22Rv1 (cell line): ENCODE measurements around the gene MFAP5.

ENCODE experiments used
- H3K27ac ChIP-seq: fragments of 450-650 bp; 2 replicates; pipeline ENCODE4 v1.5.1; 2017
- CTCF ChIP-seq: fragments of 450-650 bp; IDR thresholded peaks from 2 replicates; pipeline ENCODE4 v1.5.1; 2017; ENCODE audit warnings: mild to moderate bottlenecking
- ZFX ChIP-seq: fragments of 450-650 bp; IDR thresholded peaks from 2 replicates; pipeline ENCODE4 v1.6.1; 2017; ENCODE audit warnings: antibody characterized with exemption, borderline replicate concordance

MFAP5 gene

GRCh38 chr12:8661016-8661415 lies 1.6 kb downstream of the MFAP5 start:
- no peak overlapping the region for H3K27ac ChIP-seq
- no peak for TF ChIP-seq CTCF
- TF ChIP-seq ZFX, result no peak

- TF ChIP-seq ZFX (no peak), CTCF (no peak)
- H3K27ac ChIP-seq, result no peak overlapping the region
Observed at GRCh38 chr12:8658346-8658745, 4.3 kb downstream of the MFAP5 start.

- TF ChIP-seq CTCF (no peak), ZFX (no peak)
Observed at GRCh38 chr12:8655421-8655820, 7.2 kb downstream of the MFAP5 start.

DNA sequence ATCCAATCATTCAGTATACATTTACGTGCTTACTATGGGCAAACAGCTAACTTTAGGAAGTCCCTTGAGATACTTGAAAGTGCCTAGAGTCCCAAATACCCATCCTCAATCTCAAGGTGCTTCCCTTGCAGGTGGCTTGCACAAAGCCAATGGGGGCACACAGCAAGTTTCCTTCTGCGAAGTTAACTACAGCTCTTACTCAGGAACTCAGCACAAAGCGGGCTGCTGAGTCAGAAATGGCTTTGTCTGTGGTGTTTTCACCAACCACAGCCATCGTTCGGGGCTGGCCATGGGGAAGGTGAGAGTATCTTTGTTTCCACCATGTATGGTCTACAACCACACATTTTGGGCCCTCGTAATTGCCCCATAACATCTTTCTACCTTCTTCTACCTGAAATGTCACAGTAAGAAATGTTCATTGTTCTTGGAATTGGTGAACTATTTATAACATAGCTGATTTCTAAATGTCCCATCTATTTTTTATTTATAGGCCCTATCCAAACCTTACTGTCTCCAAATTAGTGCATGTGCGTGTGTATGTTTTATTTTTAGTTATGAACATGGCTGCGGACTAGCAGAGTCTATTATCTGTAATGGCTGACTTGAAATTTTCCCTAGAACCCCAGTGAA lies 13.9 kb downstream of the MFAP5 start:
- no peak for TF ChIP-seq ZFX
- TF ChIP-seq CTCF, result no peak
- H3K27ac ChIP-seq, result no peak overlapping the region

More at GRCh38 chr12:8655421-8655820, 7.2 kb downstream of the MFAP5 start:
- H3K27ac ChIP-seq, result no peak overlapping the region

DNA sequence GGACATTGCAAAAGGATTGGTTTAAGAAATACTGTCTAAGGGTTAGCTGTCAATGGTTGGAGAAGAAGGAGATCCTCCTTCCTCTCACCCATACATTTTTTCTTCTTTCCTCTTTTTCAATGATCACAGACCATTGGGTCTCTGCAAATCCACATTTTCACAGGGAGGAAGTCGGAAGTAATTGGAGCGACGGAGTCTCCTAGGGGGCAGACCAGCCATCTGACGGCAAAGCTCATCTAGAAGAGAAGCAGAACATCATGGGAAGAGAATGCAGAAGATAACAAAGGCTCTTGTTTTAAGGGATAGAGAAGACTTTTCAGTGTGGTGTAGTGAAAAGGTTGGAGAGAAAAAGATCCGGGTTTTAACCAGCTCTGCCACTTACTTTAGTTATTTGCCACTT lies 14.7 kb downstream of the MFAP5 start:
- TF ChIP-seq CTCF, result no peak
- TF ChIP-seq ZFX, result no peak

GRCh38 chr12:8644345-8645248 lies 18.0 kb downstream of the MFAP5 start:
- TF ChIP-seq ZFX, result no peak
- no peak for TF ChIP-seq CTCF
- no peak overlapping the region for H3K27ac ChIP-seq

More for the DNA sequence above, 14.7 kb downstream of the MFAP5 start:
- no peak overlapping the region for H3K27ac ChIP-seq

DNA sequence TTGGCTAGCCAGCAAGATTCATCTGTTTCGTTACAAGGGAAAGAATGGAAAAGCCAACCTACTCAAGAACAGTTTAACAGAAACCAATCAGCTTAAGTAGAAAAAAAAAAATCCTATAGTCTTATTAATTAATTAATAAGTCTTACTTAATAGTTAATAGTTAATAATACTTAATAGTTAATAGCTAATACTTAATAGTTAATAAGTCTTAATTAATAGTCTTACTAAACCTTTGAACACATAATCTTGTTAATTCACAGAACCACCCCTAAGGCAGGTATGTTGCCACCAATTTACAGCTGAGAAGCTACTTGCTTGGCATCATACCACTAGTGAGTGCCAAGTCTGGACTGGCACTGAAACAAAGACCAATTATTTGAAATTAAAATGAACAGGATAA lies 19.9 kb downstream of the MFAP5 start:
- no peak for TF ChIP-seq CTCF
- TF ChIP-seq ZFX, result no peak
- no peak overlapping the region for H3K27ac ChIP-seq
